GM19351 (cell line): ENCODE data around the gene CLEC2D.
"Not testable (repeated sequence)": the region's sequence is repeated elsewhere in the genome, so short reads cannot be mapped to it uniquely, and the experiment has no call there.

ENCODE experiments used
- ATAC-seq: cut with Tn5 transposase; IDR thresholded peaks from one replicate; pipeline ENCODE4 v1.9.1; 2021; ENCODE audit warnings: mild to moderate bottlenecking, moderate library complexity; ENCODE audit not compliant: unreplicated experiment

CLEC2D gene

DNA sequence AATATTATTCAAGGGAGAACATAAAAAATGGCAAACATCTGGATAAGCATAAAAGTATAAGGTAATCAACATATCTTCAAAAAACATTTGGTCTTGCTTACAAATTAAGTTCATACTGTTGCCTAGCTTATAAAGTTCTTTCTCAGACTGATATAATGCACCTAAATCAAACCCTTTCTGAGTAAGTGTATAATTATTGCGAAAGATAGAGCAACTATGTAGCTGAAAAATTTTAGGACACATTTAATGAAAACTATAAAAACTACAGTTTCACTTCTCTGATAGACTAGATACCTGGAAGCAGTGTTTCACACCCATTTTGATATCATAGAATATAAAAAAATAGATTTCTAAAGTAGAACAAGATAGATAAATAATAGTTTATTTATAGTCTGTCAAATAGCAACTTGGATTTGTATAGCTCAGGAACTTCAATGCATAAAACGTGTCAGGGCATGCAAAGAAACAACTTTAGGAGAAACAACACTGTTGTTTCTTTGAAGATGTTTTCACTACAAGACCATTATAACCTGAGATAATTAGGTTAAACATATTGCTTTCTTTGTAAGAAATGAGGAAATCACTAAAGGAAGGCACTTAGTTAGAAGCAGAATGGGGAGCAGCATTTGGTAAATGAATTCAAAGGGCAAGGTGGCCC is 55.8 kb downstream of the CLEC2D start:
- ATAC-seq = no peak

DNA sequence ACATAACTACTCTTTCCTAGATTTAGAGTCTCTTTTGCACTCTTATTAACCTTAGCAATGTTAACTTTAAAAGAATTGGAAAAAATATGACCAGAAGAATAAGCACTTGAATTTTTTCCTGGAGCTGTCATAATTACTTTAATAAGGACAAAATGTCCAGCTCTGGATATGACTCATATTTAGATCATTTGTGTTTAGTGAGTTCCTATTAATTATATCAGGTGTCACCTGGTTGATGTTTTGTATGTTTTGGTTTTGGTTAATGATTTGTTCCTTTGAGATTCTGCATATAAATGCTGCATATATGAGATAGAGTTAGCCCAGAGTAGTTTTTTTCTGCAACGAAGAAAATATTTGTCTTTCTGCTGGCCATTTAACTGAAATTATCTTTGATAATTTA is 58.3 kb downstream of the CLEC2D start:
- no peak for ATAC-seq

DNA sequence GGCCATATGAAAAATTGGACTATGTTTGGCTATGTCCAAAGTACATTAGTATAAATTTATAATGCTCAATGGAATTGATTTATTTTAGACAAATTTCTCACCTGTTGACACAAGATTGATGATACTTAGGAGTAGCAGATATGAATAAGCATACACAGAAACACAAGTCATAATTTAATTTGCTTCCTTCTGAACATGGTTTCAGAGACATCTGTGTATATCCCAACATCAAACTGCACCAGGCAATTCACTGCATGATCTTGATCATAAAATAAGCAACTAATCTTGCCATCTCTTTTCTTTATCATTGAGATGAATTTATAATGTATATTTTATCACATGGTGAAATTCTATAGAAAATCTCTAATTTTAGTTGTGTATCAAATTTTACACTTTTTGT is 59.6 kb downstream of the CLEC2D start:
- ATAC-seq = no peak

DNA sequence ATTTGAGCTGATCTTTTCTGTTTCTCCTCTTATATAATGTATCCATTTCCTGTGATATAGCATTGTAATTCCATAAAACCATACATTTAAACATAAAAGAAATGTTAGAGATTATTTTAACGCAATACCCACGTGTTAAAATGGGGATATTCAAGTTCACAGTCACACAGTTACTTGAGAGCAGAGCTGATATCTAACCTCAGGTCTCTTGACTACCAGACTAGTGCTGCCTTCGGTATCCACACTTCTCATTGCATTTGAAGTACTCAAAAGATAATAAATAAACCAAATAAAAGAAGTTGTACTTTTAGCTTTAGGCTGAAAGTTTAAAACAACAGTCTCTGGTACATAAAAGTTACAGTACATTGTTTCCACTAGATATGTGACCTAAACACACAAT is 60.5 kb downstream of the CLEC2D start:
- no peak for ATAC-seq

DNA sequence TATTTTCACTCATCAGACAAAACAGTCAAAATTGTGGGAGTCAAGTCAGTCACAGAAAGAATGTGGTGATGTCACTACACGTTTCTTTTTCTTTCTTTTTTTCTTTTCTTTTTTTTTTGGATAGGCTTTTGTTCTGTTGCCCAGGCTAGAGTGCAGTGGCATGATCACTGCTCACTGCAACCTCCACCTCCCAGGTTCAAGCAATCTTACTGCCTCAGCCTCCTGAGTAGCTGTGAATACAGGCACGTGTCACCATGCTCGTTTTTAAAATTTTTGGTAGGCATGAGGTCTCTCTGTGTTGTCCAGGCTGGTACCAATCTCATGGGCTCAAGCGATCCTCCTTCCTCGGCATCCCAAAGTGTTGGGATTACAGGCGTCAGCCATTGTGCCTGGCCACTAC is 61.1 kb downstream of the CLEC2D start:
- ATAC-seq = no peak

DNA sequence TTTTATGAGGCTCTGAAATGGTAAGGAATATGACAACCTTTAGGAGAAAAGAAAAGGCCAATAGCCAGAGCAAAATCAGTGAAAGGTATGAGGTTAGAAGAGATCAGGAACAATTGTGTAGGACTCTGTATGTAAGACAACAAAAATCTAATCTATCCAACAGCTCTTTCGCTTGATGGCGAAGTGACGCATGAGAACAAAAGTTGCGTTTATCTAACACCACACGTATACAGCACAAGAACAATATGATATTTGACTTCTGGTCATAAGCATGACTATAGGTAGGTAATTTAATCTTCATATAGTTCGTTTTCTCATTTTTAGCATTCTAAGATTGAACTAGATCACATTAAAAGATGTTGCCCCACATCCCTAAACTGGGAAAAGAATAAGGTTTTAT is 61.9 kb downstream of the CLEC2D start:
- no peak for ATAC-seq

DNA sequence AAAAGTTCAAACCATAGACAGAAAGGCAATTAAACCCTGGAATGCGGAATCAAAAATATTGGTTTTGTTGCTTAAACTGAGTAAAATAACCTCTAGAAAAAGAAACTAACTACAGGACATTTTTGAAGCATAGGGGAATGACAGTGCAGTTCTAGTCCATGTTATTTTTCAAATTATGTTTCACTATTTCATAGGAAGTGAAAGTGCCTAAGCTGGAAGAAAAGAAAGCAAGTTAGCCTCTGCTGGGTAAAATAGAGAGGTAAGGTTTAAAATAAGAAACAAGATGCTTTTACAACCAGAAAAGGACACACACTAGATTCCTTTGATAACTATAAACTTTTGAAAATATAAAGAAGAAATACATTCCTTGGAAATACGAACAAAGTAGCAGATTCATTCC is 62.3 kb downstream of the CLEC2D start:
- no peak for ATAC-seq

DNA sequence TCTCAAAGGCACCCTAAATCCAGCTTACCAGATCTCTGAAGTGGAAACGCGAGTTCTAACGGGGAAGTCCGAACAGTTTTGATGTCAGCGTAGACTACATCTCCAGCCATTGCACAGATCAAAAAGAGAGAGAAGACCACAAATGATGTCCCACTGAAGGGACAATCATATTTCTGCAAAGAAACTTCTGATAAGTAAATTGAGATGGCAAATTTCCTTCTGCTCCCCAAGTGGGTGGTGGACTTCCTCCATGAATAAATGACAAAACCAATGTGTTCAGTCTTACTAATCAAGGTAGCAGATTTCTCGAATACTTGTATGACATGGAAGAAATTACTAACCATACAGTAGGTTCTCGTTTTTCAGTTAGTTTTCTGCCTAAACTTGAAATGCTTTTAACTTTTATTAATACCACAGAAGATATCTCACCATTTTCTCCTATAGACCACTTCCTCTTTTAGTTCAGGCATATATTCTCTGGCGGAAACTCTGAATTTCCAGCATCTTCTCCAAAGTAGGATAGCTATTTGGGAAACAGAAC is 63.5 kb downstream of the CLEC2D start, which contains the start of gene CLECL1:
Gene CLECL1, minus strand, starts transcription at position 177 of the 541 bp plus-strand sequence.
- peak; percentile 46 for ATAC-seq

DNA sequence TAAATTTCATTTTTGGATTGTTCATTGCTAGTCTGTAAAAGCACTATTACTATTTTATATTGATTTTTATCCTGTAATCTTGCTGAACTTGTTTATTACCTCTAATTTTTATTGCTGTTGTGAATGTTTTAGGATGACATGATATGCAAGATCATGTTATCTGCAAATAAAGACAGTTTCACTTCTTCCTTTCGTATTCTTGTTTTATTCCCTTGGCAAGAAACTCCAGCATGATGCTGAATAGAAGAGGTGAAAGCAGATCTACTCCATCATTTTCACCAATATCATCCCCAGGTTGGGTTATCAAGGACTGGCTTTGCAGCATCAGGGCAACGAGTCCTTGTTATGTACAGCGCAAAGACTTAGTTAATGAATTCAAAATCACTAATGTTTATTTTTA is 66.1 kb downstream of the CLEC2D start:
- ATAC-seq = no peak

DNA sequence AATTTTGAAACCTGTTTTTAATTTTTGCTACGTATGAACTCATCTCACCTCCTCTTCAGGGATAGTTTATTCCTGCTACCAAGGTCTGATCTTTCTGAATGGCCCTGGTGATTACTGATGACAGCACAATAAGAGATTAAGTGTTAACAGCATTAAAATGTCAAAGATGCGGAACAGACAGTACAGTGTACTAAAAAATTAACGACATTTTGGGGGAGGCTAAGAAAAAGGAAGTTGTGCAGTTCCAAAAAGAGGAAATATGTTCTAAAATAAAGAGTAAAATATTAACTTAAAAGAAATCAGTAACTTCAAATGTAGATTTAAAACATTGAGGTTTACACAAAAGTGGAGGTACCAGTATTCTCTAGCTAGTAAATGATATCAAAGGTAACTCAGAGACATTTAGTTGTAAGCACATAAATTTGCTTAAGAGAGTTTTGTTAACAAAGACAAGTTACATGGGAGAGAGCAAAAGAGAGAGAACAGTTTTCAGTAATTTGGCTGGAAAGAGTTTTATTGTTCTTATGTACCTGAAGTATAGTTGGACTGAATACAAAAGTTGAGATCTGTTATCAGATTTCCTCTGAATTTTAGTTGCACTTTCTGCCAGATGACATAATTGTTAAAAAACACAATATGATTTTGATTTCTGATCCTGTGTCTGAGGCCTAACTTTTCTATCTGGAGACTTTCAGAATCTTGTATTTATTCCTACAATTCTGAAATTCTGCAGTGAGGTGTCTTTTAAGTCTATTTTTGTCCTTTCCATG is 67.6 kb downstream of the CLEC2D start:
- no peak for ATAC-seq

DNA sequence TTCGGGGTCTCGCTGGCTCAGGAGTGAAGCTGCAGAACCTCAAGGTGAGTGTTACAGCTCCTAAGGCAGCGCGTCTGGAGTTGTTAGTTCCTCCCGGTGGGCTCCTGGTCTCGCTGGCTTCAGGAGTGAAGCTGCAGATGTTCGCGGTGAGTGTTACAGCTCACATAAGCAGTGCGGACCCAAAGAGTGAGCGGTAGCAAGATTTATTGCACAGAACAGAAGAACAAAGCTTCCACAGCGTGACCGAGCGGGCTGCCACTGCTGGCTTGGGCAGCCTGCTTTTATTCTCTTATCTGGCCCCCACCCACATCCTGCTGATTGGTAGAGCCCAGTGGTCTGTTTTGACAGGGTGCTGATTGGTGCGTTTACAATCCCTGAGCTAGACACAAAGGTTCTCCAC is 69.4 kb downstream of the CLEC2D start:
- not testable (repeated sequence) for ATAC-seq

DNA sequence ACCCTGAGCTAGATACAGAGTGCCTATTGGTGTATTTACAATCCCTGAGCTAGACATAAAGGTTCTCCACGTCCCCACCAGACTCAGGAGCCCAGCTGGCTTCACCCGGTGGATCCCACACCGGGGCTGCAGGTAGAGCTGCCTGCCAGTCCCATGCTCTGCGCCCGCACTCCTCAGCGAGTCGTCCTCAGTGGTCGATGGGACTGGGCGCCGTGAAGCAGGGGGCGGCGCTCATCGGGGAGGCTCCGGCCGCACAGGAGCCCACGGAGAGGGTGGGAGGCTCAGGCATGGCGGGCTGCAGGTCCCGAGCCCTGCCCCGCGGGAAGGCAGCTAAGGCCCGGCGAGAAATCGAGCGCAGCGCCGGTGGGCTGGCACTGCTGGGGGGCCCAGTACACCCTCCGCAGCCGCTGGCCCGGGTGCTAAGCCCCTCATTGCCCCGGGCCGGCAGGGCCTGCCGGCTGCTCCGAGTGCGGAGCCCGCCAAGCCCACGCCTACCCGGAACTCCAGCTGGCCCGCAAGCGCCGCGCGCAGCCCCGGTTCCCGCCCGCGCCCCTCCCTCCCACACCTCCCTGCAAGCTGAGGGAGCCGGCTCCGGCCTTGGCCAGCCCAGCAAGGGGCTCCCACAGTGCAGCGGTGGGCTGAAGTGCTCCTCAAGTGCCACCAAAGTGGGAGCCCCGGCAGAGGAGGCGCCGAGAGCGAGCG is 70.0 kb downstream of the CLEC2D start:
- ATAC-seq = not testable (repeated sequence)

DNA sequence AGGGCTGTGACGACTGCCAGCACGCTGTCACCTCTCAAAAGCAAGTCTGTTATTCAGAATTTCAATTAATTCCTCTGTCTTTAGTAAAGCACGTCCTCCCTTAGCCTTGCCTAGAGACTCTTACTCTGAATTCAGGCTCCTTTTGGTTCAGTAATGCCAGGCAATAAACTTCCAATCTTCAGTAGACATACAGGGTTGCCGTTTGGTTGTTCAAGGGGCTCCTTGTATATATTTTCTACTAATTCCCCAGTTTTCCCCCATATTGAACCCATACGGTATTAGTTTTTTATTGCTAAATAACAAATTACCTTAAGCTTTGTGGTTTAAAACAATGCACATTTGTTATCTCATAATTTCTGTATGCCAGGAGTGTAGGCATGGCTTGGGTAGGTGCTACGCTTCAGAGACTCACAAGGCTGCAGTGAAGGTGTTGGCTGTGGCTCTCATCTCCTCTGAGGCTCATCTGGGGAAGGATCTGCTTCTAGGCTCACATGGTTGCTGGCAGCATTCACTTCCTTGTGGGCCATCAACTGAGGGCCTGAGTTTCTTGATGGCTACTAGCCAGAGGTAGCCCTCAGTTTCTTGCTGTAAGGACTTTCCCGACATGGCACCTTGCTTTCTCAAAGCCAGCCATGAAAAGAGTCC is 70.7 kb downstream of the CLEC2D start:
- no peak for ATAC-seq

DNA sequence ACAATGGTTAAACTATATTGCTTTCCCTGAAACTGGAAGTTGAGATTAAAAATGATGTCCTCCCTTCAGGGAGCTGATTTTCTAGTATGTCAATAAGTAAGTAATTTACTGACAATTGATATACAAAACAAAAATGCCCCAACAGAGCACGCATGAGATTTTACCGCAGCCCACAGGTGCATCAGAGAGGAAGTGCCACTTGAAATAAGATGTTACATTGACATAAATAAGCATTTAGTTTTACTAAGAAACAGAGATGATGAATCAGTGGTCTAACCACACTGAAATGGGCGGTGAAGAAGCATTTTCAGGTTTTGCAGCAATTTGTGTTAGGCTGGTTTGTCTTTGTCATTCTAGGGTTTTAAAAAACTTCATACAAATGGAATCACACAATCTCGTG is 72.2 kb downstream of the CLEC2D start:
- ATAC-seq = peak; percentile 82

DNA sequence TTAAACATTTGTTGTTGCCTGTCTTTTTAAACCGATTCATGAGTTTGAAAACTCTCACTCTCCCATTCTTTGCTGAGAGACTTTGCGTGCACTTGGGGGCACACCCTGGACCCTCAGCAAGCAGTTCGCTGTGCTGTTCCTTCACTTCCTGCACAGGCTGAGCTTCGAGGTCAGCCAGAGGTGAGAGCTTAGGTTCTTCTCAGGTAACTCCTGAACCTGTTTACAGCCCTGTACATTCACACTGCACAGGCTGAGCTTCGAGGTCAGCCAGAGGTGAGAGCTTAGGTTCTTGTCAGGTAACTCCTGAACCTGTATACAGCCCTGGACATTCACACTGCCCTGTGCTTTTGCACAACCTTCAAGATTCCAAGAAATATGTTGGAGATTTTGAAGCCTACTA is 73.1 kb downstream of the CLEC2D start:
- ATAC-seq = peak; percentile 49

DNA sequence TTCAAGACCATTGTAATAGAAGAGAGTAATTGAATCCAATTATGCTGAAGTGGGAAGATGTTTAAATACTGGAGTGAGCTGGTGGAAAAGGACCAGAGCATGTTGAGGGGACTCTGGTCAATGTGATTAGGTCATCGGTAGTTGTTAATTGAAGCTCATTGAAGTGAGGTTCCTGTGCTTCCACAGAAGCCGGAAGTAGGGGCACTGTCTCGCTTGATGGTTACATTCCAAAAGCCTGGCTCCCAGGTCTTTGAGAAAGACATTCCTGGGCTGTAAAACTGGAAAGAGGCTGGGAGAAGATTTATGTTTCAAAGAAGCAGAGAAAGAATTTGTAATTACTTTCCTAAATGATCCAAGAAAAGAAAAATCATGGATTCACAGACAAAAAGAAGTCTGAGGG is 75.7 kb downstream of the CLEC2D start:
- ATAC-seq = no peak
